HG02588 (cell line): ENCODE measurements around the gene HK1.
A peak's percentile ranks its signal among the peaks of the same experiment; 100 is the strongest.
"Not testable (repeated sequence)": the region's sequence is repeated elsewhere in the genome, so short reads cannot be mapped to it uniquely, and the experiment has no call there.

Experiments used
- ATAC-seq: cut with Tn5 transposase; IDR thresholded peaks from one replicate; pipeline ENCODE4 v1.9.1; 2021; ENCODE audit warnings: mild to moderate bottlenecking, moderate library complexity; ENCODE audit not compliant: unreplicated experiment

The HK1 gene

GRCh38 chr10:69325637-69326523, 47.6 kb downstream of the HK1 start:
- not testable (repeated sequence) for ATAC-seq

DNA sequence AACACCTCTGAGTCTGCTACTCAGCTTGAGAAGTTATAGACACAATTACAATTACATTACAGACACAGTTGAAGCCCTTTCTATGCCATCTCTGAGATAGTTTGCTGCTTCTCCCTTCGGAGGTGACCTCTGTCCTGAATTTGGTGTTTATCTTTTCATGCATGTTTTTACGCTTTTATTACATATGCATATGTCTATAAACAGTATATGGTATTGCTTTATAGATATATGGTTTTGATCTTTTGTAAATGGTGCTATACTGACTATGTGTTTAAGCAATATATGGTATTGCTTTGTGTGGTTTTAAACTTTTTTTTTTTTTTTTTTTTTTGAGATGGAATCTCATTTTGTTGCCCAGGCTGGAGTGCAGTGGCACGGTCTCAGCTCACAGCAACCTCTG, 48.4 kb downstream of the HK1 start:
- ATAC-seq, result no peak

- ATAC-seq, result peak; percentile 89
Observed at GRCh38 chr10:69327463-69328379, 49.4 kb downstream of the HK1 start.

DNA sequence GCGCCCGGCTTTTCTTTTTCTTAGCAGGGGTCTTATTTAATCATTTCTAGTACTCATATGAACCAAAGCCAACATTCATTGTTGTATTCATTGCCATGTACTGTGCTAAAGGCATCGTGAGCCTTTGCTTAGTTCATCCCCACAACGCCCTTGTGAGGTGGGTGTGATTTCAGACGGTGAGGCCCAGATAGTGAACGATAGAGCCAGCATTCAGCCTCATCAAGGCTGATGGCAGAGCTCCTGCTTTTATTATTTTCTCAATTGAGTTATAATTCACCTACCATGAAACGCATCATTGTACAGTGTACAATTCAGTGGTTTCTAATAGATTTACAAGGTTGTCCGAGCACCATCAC, 50.1 kb downstream of the HK1 start:
- ATAC-seq, result no peak

GRCh38 chr10:69328888-69329287, 50.6 kb downstream of the HK1 start:
- ATAC-seq, result not testable (repeated sequence)

DNA sequence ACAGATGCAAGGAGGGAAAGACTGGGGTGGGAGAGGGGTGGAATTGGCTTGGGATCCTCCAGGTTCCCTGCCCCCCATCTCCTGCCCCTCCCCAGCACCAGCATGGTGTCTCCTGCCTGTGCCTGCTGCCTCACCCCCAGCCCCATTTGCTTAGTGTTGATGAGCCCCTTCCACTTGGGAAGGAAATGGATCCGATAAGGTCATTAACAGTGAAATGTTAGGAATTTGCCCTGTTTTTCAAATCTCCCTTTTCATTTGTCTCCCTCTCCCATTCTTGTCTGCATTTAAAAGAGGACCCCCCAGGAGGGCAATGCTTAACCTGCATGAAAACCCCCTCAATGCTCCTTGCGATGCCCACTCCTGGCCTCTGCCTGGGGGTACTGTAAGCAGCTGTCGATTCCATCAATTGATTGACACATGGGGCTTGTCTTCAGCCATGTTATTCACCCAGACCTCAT, 51.5 kb downstream of the HK1 start:
- no peak for ATAC-seq

GRCh38 chr10:69331161-69331560, 52.9 kb downstream of the HK1 start:
- ATAC-seq, result no peak

GRCh38 chr10:69332278-69333010, 54.1 kb downstream of the HK1 start:
- ATAC-seq, result no peak

DNA sequence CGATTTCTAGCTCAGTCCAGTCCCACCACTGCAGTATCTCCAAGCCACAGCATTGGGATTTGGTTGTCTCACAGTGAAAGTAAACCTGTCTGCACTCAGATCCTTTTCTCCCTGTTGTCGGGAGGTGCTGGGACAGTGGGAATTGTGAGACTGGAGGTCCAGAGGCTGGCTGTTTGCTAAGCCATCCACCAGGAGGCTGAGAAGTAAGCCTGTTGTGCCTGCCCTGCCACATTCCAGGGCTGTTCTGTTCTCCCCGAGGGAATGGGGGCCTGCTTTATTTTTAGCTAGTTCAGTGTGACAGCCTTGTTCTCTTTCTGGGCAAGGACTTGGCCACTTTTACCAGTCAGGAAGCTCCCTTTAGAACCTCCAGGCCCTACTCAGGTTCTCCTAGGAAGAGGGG, 54.9 kb downstream of the HK1 start:
- ATAC-seq, result no peak

DNA sequence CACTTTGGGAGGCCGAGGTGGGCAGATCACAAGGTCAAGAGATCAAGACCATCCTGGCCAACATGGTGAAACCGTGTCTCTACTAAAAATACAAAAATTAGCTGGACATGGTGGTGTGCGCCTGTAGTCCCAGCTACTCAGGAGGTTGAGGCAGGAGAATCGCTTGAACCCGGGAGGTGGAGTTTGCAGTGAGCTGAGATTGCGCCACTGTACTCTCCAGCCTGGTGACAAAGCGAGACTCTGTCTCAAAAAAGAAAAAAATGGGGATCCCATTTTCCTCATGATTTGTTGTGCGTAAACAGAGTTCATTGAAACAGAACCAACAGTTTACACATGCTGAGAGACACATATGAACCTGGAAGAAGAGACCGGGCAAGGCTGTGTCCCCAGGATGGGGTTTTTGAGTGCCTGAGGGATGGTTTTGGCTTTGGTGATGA, 55.6 kb downstream of the HK1 start:
- not testable (repeated sequence) for ATAC-seq

DNA sequence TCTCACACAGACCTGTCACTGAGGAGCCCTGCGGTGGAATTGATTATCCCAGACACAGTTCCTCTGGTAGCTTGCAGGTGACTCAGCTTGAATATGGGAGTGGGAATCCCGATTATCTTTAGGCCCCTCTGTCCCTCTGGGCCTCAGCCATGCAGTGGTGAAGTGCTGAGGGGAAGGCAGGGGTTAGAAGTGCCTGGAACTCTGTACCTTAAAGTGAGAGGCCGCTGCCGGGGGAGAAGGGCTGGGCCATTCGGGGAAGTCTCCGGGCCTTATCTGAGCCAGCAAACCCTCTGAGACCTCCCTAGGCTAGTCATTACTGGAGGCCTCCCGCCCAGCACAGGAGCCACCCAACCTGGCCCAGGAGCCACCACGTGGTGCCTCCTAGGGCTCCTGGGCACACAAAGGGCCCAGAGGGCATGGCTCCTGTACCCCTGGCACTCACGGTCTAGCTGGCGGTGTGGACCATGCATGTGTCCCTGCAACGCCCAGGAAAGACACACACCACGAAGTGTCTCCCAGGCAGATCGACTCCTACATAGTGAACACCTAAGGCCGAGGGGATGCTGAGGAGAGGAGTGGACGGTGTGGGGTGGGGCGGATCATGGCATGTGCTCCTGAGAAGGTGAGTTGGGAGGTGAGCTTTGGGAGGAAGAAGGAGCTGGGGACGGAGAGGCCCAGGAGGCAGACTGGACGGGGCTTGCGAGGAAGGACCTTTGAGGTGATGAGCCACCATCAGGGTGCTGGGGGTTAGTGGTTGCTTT, 56.2 kb downstream of the HK1 start:
- no peak for ATAC-seq

GRCh38 chr10:69335063-69335587, 56.8 kb downstream of the HK1 start:
- ATAC-seq, result peak; percentile 46

GRCh38 chr10:69335613-69336012, 57.3 kb downstream of the HK1 start:
- no peak for ATAC-seq

- ATAC-seq, result no peak
Observed at GRCh38 chr10:69336952-69337295, 58.6 kb downstream of the HK1 start.

- no peak for ATAC-seq
Observed at GRCh38 chr10:69337296-69338132, 59.2 kb downstream of the HK1 start.

GRCh38 chr10:69338133-69338456, 59.8 kb downstream of the HK1 start:
- no peak for ATAC-seq

- no peak for ATAC-seq
Observed at GRCh38 chr10:69338547-69339450, 60.5 kb downstream of the HK1 start.

- no peak for ATAC-seq
Observed at GRCh38 chr10:69340695-69341094, 62.4 kb downstream of the HK1 start.
